Activated T-cell treated with anti-CD3 and anti-CD28 coated beads, Interleukin-2, amount 50 U/mL, for 4 hours (primary cell): ENCODE measurements around the gene CREB5. TPM values are rescaled to one million over a fixed set of nuclear protein-coding genes. Genes with fewer than 3 reads are reported as not detected.

Experiments
- ATAC-seq, 2 donors: fragments of 200-7000 bp; cut with Tn5 transposase; one replicate each; pipeline ENCODE4 v1.10.0; 2021
- DNase-seq: peaks from one replicate; pipeline ENCODE4 v3.0.0-alpha.2; 2020
- H3K27me3 Mint-ChIP-seq: one replicate; pipeline ENCODE4 v1.8.0; 2021; ENCODE audit warnings: low read depth, mixed read lengths
- H3K36me3 Mint-ChIP-seq: one replicate; pipeline ENCODE4 v1.8.0; 2022; ENCODE audit warnings: mixed read lengths; ENCODE audit not compliant: insufficient read depth
- H3K4me1 Mint-ChIP-seq: one replicate; pipeline ENCODE4 v1.8.0; 2021; ENCODE audit warnings: low read depth, mixed read lengths
- H3K4me3 Mint-ChIP-seq: one replicate; pipeline ENCODE4 v1.8.0; 2021; ENCODE audit warnings: mild to moderate bottlenecking, moderate library complexity, mixed read lengths
- H3K9me3 Mint-ChIP-seq: one replicate; pipeline ENCODE4 v1.8.0; 2021; ENCODE audit warnings: mixed read lengths
- total RNA-seq, 3 donors: library from RNA; stranded (reverse); gene quantifications; one replicate each; pipeline ENCODE4 v1.2.1, GENCODE V29; 2021

Gene CREB5
- total RNA-seq, 3 donors from 2014 or later: 0.37 to 0.81 (median 0.68) TPM

DNA sequence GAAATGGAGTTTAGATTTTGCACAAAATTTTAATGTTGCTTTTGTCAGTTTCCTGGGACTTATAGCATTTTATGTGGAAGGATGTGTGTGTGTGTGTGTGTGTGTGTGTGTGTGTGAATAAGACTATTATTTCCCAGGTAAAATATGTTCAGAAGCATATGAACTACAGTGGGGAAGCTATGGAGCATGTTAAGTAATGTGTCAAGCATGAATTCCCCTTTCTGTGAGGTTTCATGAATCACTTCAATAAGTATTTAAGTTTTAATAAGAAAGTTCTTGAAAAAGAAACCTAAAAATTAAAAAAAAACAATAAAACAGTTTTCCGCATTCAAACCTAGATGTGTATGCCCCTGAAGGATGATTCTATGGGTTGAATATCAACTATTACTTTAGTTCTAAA is 693 bp downstream of the CREB5 start:
- Mint-ChIP-seq H3K4me3 (no peak overlapping the region), H3K36me3 (no peaks in the 10 kb centered on the region), H3K27me3 (peaks cover 61% of the 10 kb centered on the region), H3K9me3 (no peaks in the 10 kb centered on the region), H3K4me1 (peaks cover 28% of the 10 kb centered on the region)
- ATAC-seq: no peak
- DNase-seq: no peak

DNA sequence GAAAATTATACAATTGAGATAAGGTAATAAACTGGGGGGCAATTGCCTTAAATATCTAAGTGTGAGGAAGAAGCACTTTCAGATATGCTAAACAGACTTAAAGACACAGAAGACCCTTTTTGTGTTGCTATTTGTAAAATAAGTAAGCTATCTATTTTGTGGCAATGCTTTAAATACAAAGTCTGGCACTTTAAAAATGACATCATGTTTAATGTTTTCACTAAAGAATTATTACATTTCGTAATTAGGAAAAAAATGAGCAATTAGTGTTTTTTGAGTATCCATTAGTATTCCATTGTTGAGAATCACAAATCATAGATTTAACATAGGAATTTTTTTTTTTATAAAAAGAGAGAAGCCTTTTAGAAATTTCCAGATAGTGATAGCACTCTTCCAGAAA is 2.1 kb downstream of the CREB5 start:
- ATAC-seq: no peak
- Mint-ChIP-seq H3K9me3 (no peaks in the 10 kb centered on the region), H3K4me1 (peaks cover 21% of the 10 kb centered on the region), H3K36me3 (no peaks in the 10 kb centered on the region), H3K27me3 (peaks cover 52% of the 10 kb centered on the region), H3K4me3 (no peak overlapping the region)
- DNase-seq: no peak

DNA sequence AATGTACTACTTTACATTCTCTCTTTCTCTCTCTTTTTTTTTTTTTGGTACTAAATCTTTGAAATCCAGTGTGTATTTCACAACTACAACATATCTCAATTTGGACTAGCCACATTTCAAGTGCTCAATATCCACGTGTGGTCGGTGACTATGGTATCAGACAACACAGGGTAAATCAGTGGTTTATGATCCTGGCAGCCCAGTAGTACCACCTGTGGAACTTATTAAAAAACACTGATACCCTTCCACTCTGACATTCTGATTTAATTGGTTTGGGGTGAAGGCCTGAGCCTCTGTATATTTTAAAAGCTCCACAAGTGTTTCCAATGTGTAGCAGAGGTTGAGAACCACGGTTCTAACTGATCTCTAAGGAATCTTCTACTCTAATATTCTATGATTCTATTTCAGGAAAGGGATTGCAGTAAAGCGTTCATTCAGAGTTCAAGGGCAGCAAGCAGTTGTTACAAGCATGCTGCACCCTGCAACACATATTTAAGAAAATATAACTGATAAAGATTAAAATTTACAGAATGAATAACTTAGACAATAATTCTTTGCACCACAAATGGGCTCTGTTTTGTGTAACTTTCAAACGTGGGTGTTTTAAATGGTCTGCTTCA is 5.1 kb downstream of the CREB5 start:
- H3K27me3 Mint-ChIP-seq: peaks cover 39% of the 10 kb centered on the region
- DNase-seq: no peak
- ATAC-seq: no peak

DNA sequence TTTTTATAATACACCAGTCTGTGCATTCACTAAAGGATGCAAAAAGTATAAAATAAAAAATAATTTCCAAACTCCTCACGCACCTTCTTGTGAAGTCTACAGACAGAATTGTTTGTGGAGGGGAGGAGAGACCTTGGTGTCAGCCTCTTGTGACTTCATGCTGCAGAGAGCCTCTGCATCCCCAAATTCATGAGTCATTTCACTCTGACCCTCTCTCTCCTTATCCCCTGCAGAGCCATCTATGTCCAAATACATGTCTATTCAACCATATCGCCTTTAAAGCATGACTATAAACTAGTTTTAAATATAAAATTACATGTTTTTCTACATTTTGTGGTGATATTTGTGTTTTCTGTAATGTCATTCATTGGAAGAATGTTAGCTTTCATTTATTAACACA is 6.0 kb downstream of the CREB5 start:
- no peaks in the 10 kb centered on the region for H3K4me1 Mint-ChIP-seq
- DNase-seq: no peak
- ATAC-seq: no peak
- H3K9me3 Mint-ChIP-seq: no peaks in the 10 kb centered on the region
- peaks cover 36% of the 10 kb centered on the region for H3K27me3 Mint-ChIP-seq
- H3K4me3 Mint-ChIP-seq: no peak overlapping the region
- H3K36me3 Mint-ChIP-seq: no peaks in the 10 kb centered on the region

More for the DNA sequence above, 5.1 kb downstream of the CREB5 start:
- Mint-ChIP-seq H3K9me3 (no peaks in the 10 kb centered on the region), H3K4me1 (peaks cover under 1% of the 10 kb centered on the region), H3K4me3 (no peak overlapping the region), H3K36me3 (no peaks in the 10 kb centered on the region)

DNA sequence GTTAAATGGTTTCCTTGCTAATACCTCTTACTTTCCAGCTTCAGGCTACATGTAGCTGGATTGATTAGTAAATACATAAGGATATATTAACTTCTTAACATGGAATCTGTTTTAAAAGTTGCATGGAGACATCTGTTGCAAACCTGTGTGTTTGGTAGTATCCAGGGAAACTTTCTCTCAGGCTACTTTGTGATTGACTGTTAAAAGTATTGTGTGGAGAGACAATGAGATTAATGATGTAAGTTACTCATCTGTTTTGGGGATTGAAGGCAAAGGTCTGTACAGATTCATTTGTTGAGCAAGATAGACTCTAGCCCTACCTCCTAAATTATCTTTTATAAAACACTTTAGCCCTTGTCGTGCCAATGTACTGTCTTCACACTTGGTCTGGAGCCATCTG is 6.6 kb downstream of the CREB5 start:
- no peaks in the 10 kb centered on the region for H3K36me3 Mint-ChIP-seq
- no peak for DNase-seq
- H3K27me3 Mint-ChIP-seq: peaks cover 32% of the 10 kb centered on the region
- no peak overlapping the region for H3K4me3 Mint-ChIP-seq
- no peaks in the 10 kb centered on the region for H3K9me3 Mint-ChIP-seq
- no peaks in the 10 kb centered on the region for H3K4me1 Mint-ChIP-seq
- no peak for ATAC-seq

DNA sequence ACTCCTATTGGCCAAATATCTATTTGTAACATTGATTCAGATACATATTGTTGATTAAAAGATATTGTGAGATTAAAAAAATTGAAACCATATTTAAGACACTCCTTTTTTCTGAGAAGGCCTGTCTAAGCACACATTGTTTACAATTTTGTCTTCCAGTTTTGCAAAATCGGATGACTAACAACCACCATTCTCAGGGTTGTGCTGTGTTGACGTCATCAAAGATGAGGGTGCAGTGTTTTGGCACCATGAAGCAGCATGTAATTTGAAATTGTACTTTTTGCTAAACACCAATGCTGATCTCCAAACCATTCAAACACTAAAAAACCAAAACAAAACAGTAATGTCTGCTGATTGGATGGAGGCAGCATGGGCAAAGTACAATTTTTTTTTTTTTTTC is 7.4 kb downstream of the CREB5 start:
- no peaks in the 10 kb centered on the region for H3K4me1 Mint-ChIP-seq
- ATAC-seq: no peak
- H3K9me3 Mint-ChIP-seq: no peaks in the 10 kb centered on the region
- no peaks in the 10 kb centered on the region for H3K36me3 Mint-ChIP-seq
- peaks cover 30% of the 10 kb centered on the region for H3K27me3 Mint-ChIP-seq
- H3K4me3 Mint-ChIP-seq: no peak overlapping the region
- no peak for DNase-seq

DNA sequence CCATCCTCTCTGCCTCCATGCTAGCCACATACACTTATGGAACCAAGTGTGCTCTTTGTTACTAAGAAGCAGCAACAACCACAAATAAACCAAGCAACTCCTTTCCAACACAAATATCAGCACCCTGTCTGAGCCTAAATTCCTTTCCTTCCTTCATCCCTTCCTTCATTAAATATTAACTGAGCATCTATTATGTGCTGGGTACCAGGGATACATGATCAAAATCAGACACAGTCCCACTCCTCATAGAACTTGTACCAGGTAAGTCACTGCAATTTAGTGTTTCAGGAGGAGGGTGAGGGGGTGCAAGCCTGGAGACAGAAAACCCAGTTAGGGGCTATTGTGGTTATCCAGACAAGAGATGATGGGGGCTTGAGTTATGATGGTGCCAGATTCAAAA is 10.8 kb downstream of the CREB5 start:
- DNase-seq: no peak
- no peak for ATAC-seq
- H3K4me3 Mint-ChIP-seq: no peak overlapping the region
- H3K27me3 Mint-ChIP-seq: peaks cover 30% of the 10 kb centered on the region
- no peaks in the 10 kb centered on the region for H3K36me3 Mint-ChIP-seq
- H3K4me1 Mint-ChIP-seq: no peaks in the 10 kb centered on the region
- no peaks in the 10 kb centered on the region for H3K9me3 Mint-ChIP-seq

DNA sequence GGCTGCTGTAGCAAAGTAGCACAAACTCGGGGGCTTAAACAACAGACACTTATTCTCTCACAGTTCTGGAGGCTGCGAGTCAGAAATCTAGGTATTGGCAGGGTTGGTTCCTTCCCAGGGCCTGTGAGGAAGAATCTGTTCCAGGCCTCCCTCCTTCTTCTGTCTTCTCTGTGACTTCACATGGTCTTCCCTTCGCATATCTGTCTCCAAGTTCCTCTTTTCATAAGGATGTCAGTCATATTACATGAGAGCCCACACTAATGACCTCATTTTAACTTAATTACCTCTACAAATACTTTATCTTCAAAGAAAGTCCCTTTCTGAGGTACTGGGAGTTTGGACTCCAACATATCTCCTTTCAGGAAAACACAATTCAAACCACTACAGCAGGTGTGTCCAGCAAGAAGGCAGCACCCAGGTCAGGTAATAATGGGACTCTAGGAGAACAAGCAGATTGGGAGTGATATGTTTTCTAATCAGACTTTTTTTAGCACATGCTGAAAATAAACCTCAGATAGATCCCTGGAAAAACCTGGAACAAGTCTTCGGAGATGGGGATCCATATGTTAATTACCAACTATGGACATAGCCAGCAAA is 11.7 kb downstream of the CREB5 start:
- ATAC-seq (no peak), DNase-seq (no peak)
- Mint-ChIP-seq H3K36me3 (no peaks in the 10 kb centered on the region), H3K4me3 (no peak overlapping the region), H3K9me3 (no peaks in the 10 kb centered on the region), H3K4me1 (no peaks in the 10 kb centered on the region), H3K27me3 (peaks cover 34% of the 10 kb centered on the region)

DNA sequence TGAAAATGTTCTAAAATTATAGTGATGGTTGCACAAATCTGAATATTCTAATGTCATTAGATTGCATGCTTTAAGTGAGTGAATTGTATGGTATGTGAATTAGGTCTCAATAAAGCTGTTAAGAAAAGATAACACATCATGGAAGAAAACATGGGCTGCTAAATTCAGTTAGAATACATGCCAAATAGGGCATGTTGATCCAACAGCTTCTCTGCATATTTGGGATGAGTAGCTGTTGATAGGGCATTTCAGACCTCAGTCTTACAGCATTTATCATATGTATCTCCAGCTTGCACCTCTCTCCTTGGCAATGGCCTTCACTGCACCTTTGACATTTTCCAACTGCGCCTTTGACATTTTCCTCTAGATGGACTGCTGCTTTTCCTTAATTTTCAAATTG is 13.2 kb downstream of the CREB5 start:
- no peak overlapping the region for H3K4me3 Mint-ChIP-seq
- ATAC-seq (no peak), DNase-seq (no peak)
- H3K27me3 Mint-ChIP-seq: peaks cover 32% of the 10 kb centered on the region
- no peaks in the 10 kb centered on the region for H3K36me3 Mint-ChIP-seq
- H3K4me1 Mint-ChIP-seq: no peaks in the 10 kb centered on the region
- no peaks in the 10 kb centered on the region for H3K9me3 Mint-ChIP-seq

DNA sequence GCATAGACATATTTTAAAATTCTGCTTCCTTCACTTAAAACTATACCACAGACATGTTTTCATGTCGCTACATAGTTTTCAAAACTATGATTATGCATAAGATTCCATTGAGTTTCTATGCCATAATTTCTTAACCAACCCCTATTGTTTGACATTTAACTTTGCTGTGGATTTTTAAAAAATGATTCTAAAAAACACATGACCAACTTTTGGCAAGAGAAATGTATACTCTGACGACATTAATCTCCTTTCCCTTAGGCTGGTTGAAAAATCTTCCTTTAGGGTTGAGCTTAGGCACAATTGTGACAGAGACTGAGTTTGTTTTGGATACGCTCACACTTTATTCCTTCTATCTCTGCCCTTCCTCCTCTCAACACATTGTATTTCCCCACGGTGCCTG is 14.9 kb downstream of the CREB5 start:
- no peaks in the 10 kb centered on the region for H3K4me1 Mint-ChIP-seq
- no peak overlapping the region for H3K4me3 Mint-ChIP-seq
- no peaks in the 10 kb centered on the region for H3K36me3 Mint-ChIP-seq
- no peaks in the 10 kb centered on the region for H3K9me3 Mint-ChIP-seq
- peaks cover 23% of the 10 kb centered on the region for H3K27me3 Mint-ChIP-seq
- no peak for DNase-seq
- ATAC-seq: no peak

DNA sequence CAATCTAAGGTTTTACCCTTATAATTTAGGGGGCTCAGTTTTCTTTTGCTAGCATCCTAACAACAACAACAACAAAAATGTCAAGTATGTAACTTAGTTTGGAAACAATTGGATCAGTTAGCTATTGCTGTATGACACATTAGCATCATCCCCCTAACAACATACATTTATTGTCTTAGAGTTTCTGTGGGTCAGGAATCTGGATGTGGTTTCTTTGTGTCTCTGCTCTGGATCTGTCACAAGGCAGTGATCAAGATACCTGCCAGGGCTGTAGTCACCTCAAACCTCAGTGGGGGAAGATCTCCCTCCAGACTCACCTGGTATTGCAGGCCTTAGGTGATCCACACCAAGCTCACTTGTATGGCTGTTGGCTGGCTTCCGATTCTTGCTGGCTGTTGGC is 18.3 kb downstream of the CREB5 start:
- ATAC-seq (no peak), DNase-seq (no peak)
- H3K4me1 Mint-ChIP-seq: no peaks in the 10 kb centered on the region
- H3K9me3 Mint-ChIP-seq: no peaks in the 10 kb centered on the region
- no peak overlapping the region for H3K4me3 Mint-ChIP-seq
- peaks cover 21% of the 10 kb centered on the region for H3K27me3 Mint-ChIP-seq
- H3K36me3 Mint-ChIP-seq: no peaks in the 10 kb centered on the region

DNA sequence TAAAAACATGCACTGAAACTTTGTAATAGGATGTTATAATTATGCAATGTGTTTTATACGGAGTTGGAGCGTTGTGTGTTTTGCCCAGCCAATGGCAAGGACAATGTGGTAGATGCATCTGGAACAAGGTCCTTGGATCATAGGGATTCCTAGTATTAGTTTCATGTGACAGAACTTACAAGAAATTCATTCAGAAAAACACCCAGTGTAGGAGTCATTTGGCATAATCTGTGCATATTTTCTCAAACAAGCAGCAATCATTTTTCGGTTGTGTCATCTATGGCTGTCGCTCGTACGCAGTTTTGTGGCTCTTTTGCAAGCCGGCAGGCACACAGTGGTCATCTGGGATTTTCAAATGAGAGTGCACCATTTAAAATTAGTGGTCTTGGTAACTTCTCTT is 19.8 kb downstream of the CREB5 start:
- Mint-ChIP-seq H3K4me3 (no peak overlapping the region), H3K4me1 (no peaks in the 10 kb centered on the region), H3K27me3 (peaks cover 23% of the 10 kb centered on the region), H3K9me3 (no peaks in the 10 kb centered on the region), H3K36me3 (no peaks in the 10 kb centered on the region)
- no peak for DNase-seq
- no peak for ATAC-seq

DNA sequence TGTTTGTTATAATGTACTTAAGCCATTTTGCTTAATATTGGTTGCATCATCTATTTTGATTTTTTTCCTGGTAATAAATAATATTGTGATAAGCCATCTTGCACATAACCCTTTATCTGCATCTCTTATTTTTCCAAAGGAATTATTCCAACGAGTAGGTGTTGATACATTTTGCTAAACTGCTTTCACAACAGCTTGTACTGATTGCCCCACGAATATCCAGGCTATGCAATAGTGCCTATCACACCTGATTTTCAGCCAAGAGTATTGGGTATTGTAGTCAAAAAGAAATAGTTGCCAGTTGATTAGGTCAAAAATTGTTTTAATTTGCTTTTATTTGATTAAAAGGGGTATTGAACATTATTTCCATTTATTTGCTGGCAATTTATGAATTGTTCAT is 20.7 kb downstream of the CREB5 start:
- peaks cover 25% of the 10 kb centered on the region for H3K27me3 Mint-ChIP-seq
- H3K9me3 Mint-ChIP-seq: no peaks in the 10 kb centered on the region
- H3K4me3 Mint-ChIP-seq: no peak overlapping the region
- no peaks in the 10 kb centered on the region for H3K4me1 Mint-ChIP-seq
- no peak for ATAC-seq
- H3K36me3 Mint-ChIP-seq: no peaks in the 10 kb centered on the region
- DNase-seq: no peak

DNA sequence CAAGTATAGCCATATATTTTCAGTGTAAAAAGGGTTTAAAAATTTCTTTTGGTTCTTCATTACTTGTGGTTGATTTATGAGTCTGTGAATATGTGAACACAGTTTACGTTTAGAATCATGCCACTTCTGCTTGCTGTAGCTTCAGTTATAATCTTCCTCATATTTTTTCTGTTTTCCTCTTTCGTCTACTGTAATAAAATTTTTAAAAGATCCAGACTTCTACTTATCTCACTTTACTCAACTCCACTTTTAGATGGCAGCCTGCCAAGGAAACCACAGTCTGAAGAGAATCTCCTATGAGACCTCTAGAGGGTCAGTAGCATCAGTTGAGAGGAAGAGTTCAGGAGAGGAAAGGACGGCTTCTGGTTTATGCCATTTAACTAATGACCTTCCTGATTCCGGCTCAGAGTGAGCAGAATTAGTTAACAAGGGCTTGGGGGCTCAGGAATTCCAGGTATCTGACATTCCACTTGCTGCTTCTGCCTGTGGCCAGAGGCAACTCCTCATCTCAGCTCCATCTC is 21.4 kb downstream of the CREB5 start:
- H3K27me3 Mint-ChIP-seq: peaks cover 23% of the 10 kb centered on the region
- no peak for ATAC-seq

DNA sequence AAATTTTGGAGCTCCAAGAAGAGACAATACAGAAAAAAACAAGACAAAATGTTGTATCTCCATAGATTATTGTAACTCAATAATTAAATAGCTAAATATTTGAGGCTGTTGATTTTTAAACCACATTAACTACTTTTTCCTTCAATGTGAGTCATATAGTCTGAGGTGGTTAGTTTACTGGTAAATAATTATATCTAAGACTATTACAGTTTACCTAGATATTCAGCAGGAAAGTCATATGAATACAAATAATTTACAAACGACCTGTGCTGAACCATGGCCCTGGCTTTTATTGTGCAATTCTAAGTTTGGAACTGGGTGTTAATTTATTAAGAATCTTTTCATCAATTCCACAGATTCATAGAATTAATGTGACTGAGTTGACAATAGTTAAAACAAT is 22.2 kb downstream of the CREB5 start:
- Mint-ChIP-seq H3K9me3 (no peaks in the 10 kb centered on the region), H3K4me3 (no peak overlapping the region), H3K36me3 (no peaks in the 10 kb centered on the region), H3K27me3 (peaks cover 20% of the 10 kb centered on the region), H3K4me1 (no peaks in the 10 kb centered on the region)
- ATAC-seq (no peak), DNase-seq (no peak)

More for the DNA sequence above, 21.4 kb downstream of the CREB5 start:
- Mint-ChIP-seq H3K4me1 (no peaks in the 10 kb centered on the region), H3K36me3 (no peaks in the 10 kb centered on the region), H3K9me3 (no peaks in the 10 kb centered on the region), H3K4me3 (no peak overlapping the region)
- no peak for DNase-seq
